HG03103 (cell line): ENCODE measurements around the gene SYNPR.

ENCODE experiments used
- ATAC-seq: cut with Tn5 transposase; IDR thresholded peaks from one replicate; pipeline ENCODE4 v1.9.1; 2021; ENCODE audit warnings: low read depth; ENCODE audit not compliant: unreplicated experiment

SYNPR gene

DNA sequence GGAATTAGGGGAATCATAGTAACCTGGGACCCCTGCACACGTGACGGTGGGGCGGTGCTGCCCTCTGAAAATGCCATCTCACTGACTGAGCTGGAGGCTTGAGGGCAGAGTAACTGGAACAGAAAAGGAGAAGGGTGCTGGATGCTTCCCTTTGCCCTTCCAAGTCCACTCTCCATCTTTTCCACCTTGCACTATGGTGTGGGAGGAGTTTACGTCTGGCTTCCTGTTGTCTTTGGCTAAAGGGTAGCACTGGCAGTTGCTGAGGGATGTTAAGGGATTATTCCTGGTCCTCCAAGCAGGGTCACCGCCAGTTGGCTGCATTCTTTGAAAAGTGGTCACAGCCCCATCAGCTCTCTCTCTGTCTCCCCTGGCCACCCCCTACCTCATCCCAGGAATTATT, 245.0 kb downstream of the SYNPR start:
- no peak for ATAC-seq

DNA sequence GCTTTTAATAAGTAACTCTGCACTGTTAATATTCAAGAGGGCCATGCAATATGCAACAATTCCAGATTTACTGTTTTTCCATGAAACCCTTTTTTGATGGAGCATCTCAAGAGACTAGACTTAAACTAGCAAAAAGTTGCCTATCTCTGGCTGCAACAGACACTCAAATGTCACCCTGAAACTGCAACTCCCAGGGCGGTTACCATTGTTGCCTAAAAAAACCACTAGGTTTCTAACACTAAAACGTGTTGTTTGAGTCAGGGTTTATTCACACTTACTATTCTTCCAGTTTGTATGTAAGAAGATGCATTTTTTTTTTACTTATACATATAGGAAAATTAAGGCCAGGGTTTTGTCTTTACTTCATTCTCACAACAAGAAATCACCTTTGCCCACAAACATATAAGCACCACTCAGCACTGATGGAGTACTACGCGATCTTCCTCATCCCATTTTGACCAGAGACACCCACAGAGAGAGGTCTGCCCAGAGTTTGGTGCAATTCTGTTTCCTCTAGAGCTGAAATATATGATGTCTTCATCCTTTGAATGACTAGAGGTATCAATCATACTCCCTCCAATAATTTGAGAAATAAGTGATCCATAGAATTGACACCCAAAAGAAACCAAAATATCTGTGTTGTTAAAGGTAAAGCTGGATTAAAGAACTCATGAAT, 250.4 kb downstream of the SYNPR start:
- no peak for ATAC-seq

DNA sequence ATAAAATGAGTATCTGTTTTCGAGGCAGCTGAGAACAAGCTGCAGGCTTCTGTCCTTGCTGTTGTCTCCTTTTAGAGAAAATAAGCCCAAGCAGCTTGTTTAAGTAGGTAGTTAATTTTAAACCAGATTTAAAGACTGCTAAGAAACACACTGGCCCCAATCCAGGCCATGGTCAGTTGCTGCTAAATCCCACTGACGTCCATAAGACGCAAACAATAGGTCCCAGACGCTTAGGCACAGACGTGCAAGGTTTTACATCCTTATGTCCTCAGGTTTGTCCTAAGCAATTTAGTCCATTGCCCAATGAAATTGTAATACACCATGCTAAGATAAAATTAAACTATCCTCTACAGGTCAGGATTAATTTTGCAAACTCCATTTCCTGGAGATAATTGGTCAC, 254.4 kb downstream of the SYNPR start:
- ATAC-seq = no peak

DNA sequence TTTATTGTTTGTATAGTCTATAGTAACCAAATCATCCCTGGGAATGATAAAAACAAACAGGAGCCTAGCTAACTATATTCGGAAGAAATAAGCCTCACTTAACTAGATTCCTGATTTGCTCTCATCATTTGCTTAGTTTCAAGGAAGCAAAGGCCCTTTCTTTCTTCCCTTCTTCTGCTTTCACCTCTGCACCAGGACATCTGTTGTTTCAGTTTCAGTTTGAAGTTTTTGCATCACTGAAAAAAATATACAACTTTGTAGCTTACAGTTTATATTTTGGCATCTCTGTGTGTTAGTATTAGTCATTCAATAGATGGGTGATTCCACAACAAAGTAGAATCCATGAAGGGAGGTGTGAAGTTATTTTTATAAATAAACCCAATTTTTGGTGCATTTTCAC, 260.8 kb downstream of the SYNPR start:
- peak; percentile 68 for ATAC-seq

DNA sequence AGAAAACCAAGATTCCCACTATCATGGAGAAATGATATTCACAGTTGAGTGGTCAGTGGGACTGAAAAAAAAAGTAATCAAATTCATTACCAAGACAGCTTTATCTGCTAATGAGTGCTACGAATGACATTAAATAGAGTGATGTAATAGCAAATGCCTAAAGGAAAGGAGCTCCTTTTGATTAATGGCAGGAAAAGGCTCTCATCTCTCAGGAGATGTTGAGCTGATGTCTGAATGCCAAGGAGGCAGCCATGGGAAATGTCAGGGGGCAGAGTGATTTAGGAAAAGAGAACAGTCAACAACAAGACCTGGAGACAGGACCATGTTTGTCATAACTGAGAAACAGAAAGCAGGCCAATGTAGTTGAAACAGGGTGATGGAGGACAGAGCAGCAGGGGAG, 277.7 kb downstream of the SYNPR start:
- no peak for ATAC-seq

DNA sequence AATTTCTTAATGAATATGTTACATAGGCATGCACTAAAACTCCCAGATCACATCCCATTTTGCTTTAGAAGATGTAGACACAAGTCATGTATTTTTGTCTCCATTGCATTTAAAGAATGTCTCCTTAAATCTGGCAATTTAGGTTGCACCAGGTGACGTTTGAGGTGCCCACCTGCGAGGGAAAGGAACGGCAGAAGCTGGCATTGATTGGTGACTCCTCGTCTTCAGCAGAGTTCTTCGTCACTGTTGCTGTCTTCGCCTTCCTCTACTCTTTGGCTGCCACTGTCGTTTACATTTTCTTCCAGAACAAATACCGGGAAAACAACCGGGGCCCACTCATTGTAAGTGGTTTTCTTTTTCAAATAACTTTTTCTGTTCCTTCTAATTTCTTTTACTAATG, 278.3 kb downstream of the SYNPR start:
- ATAC-seq = no peak

DNA sequence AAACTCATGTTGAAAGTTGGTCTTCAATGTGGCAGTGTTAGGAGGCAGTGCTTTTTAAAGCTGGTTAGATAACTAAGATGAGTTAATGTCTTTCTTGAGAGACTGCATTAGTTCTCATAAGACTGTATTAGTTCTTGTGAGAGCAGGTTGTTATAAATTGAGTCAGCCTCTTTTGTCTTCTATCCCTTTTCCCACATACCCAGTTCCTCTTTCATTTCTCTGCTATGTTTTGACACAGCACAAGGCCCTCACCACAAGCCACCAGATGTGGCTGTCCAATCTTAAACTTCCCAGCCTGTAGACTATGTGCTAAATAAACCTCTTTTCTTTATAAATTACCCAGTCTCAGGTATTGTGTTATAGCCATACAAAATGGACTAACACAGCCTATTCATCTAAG, 279.8 kb downstream of the SYNPR start:
- ATAC-seq = peak; percentile 100

DNA sequence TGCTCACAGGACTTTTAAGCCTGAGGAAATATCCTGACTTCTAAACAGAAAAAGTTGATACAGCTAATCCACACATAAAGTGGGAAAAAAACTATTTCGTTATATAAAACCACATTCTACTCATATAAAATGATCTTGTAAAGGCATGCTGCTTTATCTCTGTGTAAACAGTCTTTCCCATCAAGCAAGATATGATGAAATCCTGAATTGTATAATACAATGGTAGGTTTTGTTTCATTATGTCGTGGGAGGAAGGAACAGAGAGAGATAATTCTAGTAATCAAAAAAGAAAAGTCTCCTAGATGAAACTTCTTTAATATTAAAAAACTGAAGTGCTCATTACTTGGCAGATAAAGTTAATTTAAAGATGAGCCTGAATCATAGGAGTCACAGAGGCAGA, 281.8 kb downstream of the SYNPR start:
- no peak for ATAC-seq

DNA sequence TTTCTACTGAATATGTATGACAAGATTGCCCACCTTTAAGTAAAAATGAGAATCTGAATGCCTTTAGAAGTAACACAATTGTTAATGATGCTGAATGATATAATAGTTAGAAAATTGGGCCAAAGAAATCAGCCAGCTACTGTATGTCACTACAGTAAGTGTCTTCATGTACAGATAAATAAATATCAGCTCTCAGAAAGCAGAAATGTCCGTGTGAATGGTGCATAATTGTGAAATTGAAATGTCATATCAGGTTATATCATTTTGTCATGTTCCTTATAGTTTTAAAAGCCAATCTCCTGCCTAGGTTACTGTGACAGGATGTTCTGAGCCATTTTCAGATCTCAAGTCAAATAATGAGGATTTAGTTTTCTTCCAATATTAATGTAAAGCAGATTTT, 283.8 kb downstream of the SYNPR start:
- no peak for ATAC-seq

DNA sequence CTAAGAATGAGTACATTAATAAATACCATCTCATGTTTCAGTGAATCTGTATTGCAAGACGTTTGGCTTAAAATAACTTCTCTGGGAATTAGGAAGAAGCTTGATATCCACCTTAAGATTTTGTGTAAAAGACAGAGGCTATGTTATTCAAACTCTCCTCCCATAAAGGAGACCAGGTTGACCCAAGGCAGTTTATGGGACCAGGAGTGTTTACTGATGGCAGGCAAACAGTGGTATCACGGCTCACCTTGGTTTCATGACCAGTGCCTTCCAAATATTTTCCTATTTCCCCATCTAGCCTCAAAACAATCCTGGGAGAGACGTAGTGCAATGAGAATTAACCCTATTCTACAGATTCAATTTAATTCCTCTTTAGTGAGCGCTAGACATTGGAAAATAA, 284.2 kb downstream of the SYNPR start:
- no peak for ATAC-seq

DNA sequence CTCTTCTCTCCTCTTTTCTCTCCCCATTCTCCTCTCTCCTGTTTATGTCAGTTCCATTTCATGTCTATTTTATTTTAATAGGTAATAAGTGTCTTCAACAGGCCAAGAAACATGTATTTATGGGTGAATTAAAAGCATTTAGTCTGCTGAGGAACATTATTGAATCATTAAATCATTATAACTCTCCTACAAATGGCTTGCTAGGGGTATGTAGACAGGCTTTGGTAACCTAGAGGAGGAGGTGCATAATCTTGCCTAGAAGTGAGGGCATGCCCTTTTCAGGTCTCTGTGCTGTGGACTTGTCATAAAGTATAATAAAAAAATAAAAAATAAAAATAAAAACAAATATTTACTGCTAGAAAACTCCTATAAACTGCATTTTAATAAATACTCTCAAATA, 285.5 kb downstream of the SYNPR start:
- no peak for ATAC-seq

DNA sequence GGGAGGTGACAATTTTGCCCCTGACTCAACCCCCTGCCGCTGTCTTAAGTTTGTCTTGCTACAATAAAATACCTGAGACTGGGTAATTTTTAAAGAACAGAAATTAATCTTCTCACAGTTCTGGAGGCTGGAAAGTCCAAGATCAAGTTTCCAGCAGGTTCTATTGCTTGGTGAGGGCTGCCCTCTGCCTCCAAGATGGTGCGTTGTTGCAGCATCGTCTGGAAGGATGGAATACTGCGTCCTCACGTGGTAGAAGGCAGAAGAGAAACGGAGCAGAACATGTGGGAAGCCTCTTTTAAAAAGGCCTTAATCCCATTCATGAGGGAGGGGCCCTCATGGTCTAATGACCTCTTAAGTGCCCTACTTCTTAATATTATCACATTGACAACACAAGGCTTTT, 287.1 kb downstream of the SYNPR start:
- ATAC-seq = no peak

DNA sequence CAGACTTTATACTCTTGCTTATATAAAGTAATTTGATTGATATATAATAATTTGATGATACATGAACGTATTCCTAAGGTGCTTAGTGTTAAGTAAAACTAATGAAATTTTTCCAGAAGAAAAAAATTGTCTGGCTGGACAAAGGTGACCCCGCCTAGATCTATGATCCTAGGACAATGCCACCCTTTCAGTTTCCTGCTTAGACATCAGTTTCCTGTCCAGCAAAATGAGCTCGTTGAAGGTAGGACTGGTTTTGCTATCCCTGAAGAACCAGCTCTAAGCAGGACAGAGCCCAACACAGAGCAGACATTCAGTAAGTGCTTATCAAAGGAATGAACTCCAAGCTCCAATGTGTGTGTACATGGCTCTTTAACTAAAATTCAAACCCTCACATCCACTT, 293.6 kb downstream of the SYNPR start:
- no peak for ATAC-seq

DNA sequence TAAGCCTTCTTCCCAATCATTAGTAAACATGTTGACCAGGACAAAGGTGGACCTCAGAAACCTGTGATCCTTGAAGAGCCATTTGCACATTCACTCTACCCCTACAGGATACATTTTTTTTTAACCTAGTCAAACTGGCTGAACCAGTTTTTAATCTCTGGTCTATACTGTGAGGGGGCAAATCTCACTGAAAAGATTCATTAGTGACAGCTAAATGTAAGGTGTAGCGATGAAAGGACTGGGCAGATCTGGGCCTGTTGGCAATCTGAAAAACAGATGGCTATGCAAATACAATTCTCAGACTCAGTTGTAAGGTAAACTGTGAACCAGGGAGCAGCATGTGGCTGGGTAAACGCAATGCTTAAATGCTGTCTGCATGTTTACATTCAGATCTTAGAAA, 298.7 kb downstream of the SYNPR start:
- no peak for ATAC-seq

DNA sequence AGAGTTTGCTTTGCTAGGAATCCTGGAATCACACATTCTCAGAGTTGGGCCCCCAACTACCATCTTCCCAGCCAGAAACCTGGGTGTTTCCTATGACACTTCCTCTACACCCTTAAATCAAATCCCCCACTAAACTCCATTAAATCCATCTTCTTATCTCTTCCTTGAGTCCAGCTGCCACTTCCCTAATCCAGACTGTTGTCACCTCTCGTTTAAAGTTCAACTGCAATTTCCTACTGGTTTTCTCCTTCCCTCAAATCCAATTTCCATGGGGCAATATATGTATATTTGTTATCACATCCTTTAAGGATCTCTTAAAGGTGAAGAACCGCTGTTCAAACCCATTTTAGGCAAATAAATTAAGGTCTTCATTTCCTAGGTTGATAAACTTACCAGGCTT, 300.8 kb downstream of the SYNPR start:
- no peak for ATAC-seq

DNA sequence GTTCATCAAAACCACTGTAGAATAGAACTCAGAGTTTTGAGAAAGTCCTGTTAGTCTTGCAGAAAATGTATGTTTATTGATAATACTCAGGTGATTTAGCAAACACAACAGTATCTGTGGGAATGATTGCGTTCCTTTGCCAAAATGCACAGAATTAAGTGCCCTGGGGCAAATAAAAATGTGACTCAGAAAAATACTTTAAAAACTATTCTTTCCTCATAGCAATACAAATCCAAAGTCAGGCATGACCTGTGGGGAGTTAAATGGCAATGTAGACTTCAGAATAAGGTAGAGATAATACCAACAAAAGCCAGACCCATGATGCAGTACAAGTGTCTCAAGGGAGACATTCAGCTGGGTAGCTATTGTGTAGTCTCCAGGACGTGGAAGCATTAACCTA, 302.0 kb downstream of the SYNPR start:
- no peak for ATAC-seq

DNA sequence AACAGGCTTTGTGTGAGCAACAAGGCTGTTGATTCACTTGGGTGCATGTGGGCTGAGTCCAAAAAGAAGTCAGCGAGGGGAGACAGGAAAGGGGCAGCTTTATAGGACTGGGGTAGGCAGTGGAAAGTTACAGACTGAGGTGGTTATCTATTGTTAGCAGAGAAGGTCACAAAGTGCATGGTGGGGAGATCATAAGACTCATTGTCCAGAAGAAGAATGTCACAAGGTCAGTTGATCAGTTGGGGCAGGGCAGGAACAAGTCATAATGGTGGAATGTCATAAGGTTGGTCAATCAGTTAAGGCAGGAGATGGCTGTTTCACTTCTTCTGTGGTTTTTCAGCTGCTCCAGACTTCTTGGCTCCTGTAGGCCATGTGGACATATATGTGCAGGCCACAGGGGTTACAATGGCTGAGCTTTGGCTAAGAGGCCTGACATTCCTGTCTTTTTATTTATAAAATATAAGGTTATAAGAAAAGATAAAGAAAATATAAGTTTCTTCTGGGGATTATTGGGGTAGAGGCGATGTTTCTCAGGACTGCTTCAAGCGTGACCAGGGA, 304.9 kb downstream of the SYNPR start:
- ATAC-seq = no peak

DNA sequence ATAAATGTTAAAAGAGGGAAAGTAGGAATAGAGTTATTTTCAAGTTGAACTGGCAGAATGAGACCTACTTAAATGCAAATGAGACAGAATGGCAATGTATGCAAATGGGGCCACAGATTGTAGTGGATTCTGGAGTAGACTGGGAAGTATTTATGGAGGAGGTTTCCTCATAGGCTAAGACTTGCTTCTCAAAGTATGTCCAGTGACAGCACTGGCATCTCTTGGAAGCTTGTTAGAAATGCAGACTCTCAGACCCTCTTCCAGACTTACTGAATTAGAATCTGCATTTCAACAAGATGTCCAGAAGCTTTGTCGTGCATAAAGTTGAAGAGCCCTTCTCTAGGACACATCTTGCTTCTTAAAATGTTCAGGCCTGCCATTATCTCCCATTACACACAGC, 306.6 kb downstream of the SYNPR start:
- no peak for ATAC-seq

DNA sequence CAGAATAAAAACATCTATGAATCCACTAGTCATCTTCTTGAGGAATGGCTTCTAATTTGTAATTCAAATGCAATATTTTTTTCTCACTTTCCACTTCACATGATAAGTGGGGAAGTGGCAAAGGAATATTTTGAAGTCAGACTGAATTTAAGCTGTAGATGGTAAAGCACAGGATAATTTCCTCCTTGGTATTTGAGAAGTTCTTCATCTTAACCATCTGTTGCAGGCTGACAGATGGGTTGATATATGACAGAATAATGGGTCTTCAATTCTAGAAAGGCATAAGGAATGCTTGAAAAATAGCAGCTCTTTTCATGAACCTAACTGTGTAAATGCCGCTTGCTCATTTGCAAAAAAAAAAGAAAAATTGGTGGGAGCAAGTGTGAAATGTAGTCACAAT, 307.8 kb downstream of the SYNPR start:
- ATAC-seq = no peak

DNA sequence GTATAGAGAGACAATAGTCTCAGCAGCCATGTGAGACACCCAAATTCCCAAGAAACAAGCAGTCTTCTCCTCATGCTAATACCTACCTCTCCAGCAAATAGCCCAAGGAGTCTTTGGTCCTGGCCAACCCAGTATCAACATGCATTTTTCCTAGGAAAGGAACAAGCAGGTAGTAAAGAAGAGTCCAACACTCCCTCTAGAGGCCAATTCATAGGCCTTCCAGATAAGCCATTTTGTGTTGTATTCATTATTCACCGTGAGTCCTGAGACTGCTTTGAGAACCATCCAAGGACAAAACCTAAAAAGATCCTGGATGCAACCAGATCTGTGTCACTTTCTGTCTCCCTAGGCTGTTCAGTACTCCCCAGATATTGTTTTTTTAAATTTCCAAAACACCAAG, 310.8 kb downstream of the SYNPR start:
- ATAC-seq = no peak

DNA sequence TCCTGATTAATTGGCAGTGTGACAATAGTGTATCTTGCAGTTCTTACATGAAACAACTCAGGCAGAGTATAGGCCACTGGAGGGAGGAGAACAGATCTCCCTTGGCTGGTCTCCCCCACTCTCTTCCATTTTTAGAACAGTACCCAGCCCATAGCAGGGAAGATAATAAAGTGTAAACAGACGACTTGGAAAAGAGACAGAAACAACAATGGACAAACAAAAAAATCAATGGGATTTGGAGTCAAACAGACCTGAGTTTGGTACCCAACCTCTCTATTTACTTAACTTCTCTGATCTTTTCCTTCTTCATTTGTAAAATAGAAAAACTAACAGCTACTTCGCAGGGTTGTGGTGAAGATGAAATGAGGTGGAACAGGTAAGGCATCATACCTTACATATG, 315.7 kb downstream of the SYNPR start:
- no peak for ATAC-seq

DNA sequence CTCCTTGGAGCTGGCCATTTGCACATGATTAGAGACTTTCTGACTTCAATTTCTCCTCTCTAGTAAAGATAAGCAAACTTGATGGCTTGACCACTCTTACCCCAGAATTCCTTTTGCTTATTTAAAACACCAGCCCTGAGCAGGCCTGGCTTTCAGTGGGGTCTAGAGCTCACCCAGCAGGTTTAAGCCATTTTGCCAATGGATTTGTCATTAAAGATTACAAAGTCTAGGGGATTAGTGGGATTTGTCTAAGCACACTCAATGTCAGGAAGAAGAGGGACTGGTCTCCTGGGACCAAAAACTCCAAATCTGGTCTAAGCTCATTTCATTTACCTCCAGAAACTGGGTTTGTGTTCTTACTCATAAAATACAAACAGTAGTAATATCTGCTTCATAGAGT, 317.1 kb downstream of the SYNPR start:
- no peak for ATAC-seq

DNA sequence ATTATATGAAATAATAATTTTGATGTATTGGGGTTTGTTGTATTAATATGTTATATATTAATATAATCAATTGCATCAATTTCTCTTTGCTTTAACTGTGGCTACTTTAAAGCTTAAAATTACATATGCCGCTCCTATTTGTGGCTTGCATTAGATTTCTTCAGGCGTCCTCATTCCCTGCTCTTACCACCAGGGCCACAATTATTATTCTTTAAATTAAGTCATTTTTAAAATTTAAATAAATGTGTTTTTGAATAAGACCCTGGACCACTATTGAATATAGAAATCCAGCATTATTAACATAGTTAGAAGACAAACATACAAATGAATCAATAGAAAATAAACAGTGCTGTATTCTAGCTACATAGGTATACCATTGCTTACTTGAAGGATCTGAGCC, 318.9 kb downstream of the SYNPR start:
- ATAC-seq = no peak
